Inflammatory macrophage treated with lipopolysaccharide for 4 hours (primary cell): Measurements from ENCODE around the gene RNF123.
A peak's percentile ranks its signal among the peaks of the same experiment; 100 is the strongest.
"Not testable (repeated sequence)": the region's sequence is repeated elsewhere in the genome, so short reads cannot be mapped to it uniquely, and the experiment has no call there.

Experiments used
- DNase-seq: peaks from one replicate; pipeline ENCODE4 v3.0.0-alpha.2; 2020

RNF123 gene

DNA sequence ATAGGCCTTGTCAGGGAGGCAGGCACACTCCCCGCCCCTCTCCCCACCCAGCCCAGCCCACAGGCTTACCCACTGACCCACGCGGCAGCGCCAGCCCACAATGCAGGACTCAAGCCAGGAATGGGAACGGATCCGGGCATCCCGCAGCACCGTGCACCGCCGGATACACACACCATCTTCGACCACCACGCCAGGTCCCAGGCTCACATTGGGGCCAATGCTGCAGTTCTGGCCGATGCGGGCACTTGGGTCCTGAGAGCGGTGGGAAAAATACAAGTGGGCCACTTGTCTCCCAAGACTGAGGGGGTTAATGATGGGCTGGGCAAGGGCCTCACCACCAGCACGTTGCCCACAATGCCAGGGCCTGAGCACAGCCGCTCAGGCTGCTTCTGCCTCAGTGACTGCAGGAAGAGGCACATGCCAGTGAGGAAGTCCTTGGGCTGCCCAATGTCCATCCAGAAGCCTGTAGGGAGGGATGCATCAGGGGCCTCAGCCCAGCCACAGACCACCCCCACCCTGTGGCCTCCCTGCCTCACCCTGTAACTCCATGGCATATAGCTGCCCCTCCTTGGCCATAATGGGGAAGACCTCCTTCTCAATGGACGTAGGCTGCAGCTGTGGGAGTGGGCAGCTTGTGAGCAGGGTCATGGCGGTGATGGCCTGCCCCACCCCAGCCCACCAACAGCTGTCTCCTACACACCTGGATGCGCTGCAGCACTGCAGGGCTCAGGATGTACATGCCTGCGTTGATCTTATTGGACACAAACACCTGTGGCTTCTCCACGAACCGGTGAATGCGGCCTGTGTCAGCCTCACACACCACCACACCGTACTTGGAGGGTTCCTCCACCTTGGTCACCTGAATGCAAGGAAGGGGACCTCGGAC lies 32.8 kb downstream of the RNF123 start:
- no peak for DNase-seq

DNA sequence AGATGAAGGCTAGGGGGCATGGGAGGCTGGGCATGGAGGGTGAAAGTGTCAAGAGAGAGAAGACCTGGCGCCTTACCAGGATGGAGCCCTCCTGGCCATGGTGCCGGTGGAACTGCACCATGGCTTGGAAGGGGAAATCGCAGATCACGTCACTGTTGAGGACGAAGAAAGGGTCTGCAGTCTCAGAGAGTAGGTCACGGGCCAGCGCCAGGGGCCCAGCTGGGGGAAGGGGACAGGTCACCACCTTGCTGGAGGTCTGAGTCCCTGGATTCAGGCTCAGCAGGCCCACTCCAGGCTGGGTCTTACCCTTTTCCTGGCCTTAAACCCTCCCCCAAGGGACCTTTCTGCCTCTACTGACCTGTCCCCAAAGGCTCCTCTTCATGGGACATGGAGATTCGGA lies 33.5 kb downstream of the RNF123 start:
- no peak for DNase-seq

DNA sequence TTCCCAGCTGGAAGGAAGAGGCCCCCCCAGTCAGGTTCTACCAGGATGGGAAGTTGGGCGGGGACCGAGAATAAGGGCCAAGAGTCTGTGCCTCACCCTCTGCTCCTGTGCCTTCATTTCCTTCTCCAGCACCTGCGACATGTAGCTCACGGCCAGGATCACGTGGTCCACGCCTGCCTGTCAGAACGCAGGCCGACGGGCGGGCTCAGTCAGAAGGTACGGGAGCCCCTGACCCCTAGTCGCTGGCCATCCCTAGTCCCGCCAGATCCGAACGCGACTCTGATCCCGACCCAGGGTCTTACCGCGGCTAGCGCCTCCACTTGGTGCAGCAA lies 33.9 kb downstream of the RNF123 start:
- peak; percentile 48 for DNase-seq

DNA sequence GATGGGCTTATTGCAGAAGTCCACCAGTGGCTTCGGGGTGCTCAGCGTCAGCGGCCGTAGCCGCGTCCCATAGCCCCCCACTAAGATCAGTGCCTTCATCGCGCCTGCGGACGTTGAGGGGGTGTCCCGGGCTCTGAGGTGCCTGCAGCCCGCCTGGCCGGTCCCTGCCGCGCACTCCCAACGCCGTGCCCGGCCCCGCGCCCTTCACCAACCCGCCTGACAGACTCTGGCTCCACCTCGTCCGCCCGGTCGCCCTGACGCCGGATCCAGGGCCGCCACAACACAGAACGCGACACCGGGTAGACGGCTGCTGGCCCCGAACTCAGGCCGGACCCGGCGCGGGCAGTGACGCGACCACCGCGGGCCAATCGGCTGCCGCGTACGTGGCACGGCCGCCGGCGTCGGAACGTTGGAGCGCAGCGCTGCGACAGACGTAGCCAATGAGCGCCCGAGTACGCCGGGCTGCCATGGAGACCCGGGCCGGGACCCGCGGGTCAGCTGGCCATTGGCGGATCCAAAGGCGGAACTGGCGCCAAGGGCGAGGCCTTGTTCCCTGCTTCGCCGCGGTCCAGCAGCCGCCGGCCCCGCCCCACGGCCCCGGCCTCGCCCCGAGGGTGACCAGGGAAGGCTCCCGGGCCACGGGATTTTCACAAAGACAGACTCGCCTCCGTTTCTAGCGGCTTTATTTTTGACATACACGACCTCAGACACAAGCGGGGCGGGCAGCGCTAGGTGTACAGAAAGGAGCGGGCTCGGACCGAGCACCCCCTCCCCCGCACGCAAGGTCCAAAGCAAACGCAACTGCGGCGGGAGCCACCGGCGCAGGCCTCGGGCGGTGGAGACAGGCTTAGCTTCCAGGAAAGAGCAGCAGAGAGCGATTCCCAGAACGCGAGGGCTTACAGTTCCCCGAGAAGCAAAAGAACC lies 34.5 kb downstream of the RNF123 start, which contains the start of gene GMPPB:
Gene GMPPB (minus strand): TSS at position 324 of the 924 bp plus-strand sequence. CDS start 225 bp downstream, at position 99.
- DNase-seq: peak; percentile 99

DNA sequence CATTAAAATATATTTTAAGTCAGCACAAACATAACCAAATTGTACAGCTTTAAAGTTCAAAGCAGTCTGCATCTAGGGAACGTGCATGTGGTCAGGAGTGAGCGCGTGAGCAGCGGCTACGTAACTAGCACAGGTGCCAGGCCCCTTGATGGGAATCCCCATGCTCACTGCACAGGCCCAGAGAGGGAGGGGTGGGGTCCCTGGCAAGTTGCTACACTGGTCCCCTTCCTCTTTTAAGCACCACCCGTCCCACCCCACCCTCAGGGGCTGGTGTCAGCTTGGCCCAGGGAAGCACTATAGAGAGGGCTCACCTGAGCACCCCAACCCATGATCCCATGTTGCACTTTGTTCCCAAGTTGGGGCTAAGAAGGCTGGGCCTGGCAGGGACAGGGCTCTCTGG lies 35.2 kb downstream of the RNF123 start:
- DNase-seq: no peak

DNA sequence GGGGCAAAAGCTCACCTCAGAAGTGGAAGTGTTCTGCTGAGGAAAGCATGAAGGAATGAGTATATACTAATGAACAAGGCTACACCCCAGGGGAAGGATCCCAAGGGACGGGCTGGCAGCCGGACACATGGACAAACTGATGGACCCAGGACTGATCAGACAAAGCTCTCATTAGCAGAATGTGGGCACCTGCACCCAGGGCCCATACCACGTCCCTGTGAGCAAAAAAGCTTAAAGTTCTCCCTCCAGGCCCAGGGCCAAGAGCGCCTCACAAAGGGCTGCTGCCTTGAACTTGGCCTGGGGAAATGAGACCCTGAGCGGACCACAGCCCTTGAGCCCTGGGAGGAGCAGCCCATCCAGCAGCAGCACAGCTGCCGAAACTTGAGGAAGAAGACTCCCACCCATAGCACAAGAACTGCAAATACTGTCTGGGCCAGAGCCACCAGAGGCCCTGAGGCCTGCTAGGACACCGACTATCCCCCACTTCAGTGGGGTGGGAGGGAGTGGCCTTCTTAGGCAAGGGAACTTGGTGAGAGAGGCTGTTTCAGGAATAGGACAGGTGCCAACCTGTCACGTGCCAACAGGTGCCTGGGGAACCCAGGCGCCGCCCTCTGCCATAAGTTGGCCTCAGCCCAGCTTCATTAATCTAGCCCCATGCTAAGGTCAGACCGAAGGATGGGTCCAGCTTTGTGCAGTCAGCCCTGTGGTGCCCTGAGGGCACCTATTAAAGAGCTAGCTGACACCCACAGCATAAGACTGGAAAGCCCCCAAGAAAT lies 36.7 kb downstream of the RNF123 start:
- DNase-seq: no peak

DNA sequence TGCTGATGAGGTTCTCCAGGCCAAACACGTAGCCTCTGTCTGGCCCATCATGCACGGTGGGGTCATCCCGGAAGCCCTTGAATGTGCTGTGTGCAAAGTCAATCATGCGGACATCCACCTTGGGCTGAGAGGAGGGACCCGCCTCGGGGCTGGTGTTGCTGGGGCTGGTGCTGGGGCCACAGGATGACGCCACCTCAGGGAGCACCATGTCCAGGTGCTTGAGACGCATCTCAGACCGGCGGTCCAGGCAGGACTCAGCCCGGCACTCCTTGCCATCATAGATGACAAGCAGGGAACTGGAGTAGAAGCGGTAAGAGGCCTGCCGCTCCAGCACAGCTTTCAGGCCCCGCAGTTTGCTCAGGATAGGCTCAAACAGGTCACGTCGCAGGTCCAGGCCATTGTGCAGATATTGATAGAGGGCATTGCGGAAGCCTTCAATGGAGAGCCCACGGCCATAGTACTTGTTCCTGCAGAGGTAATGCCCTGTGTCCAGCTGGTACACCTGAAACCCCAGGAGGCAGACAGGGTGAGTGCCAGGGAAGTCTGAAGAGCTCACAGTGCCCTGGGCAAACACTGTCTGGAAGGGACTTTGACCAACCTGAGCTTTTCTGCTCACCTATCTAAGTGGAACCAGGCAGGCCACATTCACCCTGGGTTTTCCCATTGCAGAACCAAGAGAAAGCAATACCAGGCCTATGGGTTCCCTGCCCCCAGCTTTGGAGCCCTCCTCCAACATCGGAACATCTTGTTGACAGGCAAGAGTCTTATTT lies 38.0 kb downstream of the RNF123 start:
- no peak for DNase-seq

DNA sequence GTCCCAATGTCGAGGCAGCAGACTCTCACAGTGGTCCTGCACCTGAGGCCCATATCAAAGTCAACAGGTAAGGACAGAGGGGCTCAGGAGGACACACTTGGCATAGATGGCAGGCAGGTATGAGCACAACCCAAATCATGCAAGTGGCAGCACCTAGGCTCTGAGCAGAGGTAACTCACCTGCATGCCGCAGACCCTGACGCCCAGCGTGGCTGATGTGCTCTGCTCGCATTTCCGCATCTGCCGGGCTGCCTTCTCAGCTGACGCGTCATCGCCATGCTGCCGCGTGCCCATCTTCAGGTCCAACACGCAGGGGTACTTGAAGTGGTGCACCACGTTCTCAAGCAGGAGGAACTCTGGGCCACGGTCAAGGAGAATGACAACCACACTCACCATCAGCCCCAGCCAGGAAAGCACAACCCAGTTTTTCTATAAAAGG lies 38.6 kb downstream of the RNF123 start:
- DNase-seq: no peak

DNA sequence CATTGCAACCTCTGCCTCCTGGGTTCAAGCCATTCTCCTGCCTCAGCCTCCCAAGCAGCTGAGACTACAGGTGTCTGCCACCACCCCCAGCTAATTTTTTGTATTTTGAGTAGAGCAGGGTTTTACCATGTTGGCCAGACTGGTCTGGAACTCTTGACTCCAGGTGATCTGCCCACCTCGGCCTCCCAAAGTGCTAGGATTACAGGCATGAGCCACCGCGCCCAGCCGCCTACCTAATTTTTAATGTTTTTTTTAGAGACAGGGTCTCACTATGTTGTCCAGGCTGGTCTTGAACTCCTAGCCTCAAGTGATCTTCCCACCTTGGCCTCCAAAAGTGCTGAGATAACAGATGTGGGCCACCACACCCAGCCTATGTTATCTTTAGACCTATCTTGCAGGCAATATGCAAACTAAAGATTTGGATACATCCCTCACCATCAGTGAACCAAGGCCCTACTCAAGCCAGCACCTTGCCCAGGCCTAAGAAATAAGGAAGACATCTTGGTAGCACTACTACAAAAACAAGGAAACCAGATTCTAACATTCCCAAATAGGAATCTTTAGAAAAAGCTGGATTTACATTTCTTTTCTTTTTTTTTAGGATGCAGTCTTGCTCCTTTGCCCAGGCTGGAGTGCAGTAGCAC lies 40.7 kb downstream of the RNF123 start:
- DNase-seq: no peak

DNA sequence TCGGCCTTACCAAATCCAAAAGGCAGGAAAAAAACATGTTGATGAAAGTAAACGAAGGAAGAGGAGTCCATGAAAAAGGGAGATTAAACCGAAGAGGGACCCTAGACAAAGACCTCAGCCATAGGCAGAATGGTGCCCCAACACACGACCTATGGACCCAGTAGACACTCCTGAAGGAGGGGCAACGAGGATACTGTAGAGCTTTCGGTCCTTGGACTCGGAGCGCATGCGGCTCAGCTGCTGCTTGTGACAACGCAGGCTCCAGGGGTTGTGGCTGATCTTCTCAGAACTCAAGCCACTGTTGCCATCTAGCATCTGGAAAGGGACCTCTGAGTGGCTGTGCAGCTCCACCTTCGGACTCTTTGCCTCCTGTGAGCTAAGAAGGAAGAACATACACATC lies 43.2 kb downstream of the RNF123 start:
- DNase-seq: no peak

DNA sequence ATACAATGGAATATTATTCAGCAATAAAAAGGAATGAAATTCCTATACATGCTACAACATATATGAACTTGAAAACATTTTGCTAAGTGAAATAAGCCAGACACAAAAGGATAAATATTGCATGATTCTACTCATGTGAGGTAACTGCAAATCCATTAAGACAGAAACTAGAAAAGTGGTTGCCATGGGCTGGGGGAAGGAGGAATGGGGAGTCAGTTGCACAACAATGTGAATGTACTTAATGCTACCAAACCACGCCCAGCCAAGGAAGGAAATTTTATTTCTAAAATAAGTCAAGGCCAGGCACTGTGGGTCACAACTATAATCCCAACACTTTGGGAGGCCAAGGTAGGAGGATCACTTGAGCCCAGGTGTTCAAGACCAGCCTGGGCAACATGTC lies 44.2 kb downstream of the RNF123 start:
- DNase-seq: peak; percentile 57

DNA sequence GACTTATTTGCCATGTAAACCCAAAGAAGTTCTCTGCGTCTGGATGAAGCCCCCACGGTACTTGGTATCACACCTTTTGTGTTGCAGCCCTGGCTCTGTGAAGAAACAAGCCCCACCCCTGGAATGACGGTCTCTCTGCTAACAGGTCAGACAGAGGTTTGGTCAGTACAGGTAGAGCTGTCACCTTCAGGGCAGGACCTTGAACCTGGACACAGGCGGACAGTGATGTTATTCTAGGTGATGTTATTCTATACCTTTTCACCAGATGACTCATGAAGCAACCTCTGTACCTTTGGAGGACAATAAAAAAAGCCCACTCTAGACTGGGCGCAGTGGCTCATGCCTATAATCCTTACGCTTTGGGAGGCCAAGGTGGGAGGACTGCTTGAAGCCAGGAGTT lies 45.4 kb downstream of the RNF123 start:
- no peak for DNase-seq

DNA sequence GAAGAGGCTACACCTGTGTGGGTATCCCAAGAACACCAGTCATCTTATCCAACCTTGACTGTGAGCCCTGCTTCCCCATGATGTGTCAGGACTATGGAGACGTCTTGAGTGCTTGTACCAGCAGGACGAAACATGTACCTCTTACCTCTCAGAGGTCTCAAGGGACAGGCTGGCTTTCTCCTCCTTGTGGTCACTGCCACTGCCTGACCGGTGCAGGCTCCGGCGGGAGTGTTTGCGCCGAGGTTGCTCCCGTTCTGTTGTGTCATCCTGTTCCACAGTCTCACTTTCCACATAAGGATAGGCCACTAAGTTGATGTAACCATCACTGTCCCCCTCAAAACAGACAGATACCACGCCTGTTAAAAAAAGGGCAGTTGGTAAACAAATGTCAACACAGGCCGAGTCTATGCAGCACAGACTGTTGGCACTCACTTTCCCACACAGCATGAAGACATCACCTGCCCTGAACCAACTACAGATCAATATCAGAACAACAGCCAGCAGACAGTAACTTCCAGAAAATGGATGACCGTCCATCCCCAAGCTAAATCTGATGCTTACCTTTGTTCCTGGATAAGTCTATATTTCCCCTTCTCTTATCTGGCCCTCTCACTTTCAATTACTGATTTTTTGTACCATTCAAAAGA lies 48.8 kb downstream of the RNF123 start:
- DNase-seq: no peak

DNA sequence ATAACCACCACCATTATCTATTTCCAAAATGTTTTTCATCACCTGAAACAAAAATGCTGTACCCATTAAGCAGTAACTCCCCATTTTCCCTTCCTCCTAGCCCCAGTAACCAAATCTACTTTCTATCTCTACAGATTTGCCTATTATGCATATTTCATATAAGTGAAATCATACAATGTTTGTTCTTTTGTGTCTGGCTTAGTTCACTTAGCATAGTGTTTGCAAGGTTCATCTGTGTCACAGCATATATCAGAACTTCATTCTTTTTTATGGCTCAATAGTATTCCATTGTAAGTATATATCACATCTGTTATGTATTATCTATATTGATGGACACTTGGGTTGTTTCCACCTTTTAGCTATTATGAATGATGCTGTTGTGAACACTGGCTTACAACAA lies 51.1 kb downstream of the RNF123 start:
- no peak for DNase-seq

DNA sequence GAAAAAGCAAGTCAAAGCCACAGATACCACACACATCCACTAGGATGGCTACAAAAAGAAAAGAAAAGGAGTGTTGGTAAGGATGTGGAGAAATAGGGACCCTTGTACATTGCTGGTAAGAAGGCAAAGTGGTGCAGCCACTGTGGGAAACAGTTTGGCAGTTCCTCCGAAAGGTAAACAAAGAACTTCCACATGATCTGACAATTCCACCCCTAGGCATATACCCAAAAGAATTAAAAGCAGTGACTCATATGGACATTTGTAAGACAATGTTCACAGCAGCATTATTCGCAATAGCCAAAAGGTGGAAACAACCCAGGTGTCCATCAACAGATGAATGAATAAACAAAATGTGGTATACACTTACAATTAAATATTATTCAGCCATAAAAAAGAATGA lies 56.6 kb downstream of the RNF123 start:
- DNase-seq: no peak

DNA sequence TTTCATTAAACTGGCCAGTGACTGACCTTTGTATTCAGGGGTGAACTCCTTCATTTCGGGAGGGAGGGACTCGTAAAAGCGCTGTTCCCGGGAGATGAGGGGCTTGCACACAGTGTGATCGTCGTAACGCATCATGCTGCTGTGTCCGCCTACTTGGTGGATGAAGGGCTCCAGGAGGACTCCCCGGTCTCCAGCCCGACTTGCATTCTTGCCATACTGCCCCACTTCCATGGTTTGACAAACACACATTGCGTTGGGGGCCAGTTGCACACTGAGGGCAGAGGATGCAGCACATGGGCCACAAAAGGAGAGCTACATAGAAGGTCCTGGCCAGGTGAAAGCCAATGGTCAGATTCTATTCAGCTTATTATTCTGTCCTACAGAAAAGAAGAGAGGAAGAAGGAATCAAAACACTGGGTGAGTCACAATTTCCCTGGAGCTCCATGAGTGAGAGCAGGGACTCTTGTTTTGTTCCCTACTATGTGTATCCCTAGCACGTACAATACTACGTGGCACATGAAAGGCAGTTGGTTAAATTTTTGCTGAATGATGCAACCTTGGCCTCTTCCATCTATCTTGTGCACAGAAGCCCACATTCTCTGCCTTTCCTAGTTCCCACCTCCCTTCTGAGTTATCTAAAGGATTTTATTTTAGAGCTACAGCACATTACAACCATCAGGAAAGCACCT lies 58.6 kb downstream of the RNF123 start:
- no peak for DNase-seq

DNA sequence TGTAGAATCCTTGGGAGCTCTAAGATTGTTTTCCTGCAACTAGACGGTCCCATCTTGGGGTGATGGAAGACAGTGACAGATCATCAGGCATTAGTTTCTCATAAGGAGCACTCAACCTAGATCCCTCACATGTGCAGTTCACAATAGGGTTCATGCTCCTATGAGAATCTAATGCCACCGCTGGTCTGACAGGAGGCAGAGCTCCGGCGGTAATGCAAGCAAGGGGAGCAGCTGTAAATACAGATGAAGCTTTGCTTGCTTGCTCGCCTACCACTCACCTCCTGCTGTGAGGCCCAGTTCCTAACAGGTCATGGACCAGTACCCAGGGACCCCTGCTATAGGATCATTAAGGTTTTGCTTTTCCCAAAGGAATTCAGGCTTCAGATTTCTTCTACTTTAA lies 59.5 kb downstream of the RNF123 start:
- not testable (repeated sequence) for DNase-seq

DNA sequence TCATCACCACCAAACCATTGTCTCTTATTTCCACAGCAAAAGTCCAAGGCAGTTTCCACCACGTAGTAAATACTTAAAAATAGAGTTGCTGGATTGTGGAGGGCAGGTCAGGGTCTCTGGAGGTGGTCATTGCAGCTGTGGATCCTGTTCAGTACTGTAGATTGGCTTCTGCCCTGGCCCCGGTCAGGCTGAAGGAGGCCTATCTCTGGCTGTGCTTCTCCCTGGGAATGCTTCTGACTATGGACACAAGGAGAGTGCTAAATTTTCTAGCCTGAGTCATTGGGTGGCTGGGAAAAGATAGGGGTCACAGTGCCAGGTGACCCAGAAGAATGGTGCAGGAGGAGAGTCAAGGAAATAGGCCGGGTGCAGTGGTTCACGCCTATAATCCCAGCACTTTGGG lies 60.7 kb downstream of the RNF123 start:
- DNase-seq: no peak

DNA sequence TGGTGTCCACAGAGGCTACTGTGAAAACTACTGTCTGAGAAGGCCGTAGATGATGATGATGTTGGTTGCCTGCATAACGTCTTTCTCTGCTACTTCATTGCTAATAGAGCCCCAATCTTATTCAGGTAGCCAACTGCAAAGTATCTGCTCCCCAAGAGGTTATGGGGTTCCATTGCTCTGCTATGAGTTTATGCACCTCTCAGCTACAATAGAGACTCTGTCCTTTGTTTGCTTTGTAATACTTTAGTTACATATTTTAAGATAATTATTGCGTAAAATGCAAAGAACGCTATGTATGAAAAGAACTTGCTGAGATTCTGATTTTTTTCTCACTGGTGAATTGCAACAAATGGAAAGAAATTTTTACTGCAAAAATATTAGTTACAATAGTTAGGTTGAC lies 62.1 kb downstream of the RNF123 start:
- DNase-seq: no peak

DNA sequence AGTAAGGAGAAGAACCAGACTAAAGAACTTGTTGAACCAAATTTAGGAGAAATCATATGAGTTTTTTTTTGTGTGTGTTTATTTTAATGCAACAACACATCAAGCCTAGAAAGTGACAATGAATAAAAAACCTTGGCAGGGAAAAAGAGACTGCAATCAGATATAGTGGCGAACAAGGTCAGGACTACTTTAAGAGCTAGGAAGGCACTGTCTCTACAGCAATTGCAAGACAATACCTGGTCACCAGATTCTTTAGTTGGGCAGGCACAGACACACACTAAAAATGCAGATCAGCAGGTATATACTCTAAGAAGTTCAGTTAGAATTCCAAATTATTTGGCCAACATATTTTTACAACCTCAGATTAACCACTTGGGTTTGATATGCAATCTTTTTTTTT lies 65.2 kb downstream of the RNF123 start:
- DNase-seq: no peak

DNA sequence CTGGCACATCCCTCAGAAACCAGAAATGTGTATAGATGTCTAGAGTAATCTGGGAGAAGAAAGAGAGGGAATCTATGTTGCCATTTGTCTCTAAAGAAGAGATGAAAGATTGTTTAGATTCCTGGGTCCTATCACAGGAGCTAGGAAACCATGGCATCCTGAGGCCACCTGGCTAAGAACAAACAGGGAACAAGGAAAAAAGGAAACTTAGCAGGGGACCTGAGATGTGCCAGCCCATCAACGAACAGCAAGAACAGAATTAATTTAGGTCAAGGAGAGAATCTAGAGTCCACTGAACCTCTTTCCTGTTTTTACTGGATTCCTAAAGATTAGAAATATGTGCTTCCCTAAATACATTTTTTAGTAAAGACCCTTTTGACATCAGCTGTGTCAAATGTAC lies 66.7 kb downstream of the RNF123 start:
- DNase-seq: no peak
